ENCODE results near the gene GPRC5B.

GPRC5B gene

GRCh38 chr16:19812986-19813385 lies 71.7 kb downstream of the GPRC5B start:
- DNase-seq (ENCODE audit: low read depth in 2 of 2) = no peak

GRCh38 chr16:19810817-19811731 lies 73.6 kb downstream of the GPRC5B start:
- peak; percentile 20 to 29 for DNase-seq (ENCODE audit: low read depth in 2 of 2)

- DNase-seq (ENCODE audit: low read depth in 2 of 2) = no peak
Measured at GRCh38 chr16:19809693-19810092, 75.0 kb downstream of the GPRC5B start.

- DNase-seq (ENCODE audit: low read depth in 2 of 2) = no peak
Measured at GRCh38 chr16:19809121-19809635, 75.5 kb downstream of the GPRC5B start.

GRCh38 chr16:19808061-19808641 lies 76.5 kb downstream of the GPRC5B start:
- DNase-seq (ENCODE audit: low read depth in 2 of 2) = no peak

All from fibroblast of skin of left biceps (primary cell).